PFSK-1 (cell line): ENCODE results near the gene CSRP3.

Experiments used
- POLR2AphosphoS5 ChIP-seq: IDR thresholded peaks from 2 replicates; pipeline ENCODE4 v1.6.1; 2012; ENCODE audit warnings: low read depth, mild to moderate bottlenecking, control low read depth, low read length, moderate library complexity
- REST ChIP-seq, 2 experiments: IDR thresholded peaks; 2 replicates each; pipeline versions ENCODE4 v1.6.1 to v1.8.0; 2011 to 2012; ENCODE audit warnings: low read depth in 2 of 2, low read length in 2 of 2, control low read depth in 1 of 2, inconsistent platforms in 1 of 2, mild to moderate bottlenecking in 1 of 2, moderate library complexity in 1 of 2; ENCODE audit not compliant: insufficient read depth in 1 of 2

- TF ChIP-seq REST (IDR thresholded peaks at IDR 0.05; ENCODE audit: insufficient read depth in 1 of 2, low read depth in 2 of 2, low read length in 2 of 2) = no peak
- no peak for TF ChIP-seq POLR2AphosphoS5
These were observed 25.1 kb downstream of the CSRP3 start for GRCh38 chr11:19176629-19177186.
